GM12878 (cell line): ENCODE data around the gene VWA8. TPM values are rescaled to one million over a fixed set of nuclear protein-coding genes. Genes with fewer than 3 reads are reported as not detected.

Experiments
- ATAC-seq: fragments of 200-7000 bp; cut with Tn5 transposase; 3 replicates; pipeline ENCODE4 v1.9.1; 2020; ENCODE audit warnings: mild to moderate bottlenecking, moderate library complexity
- BruUV-seq: library from RNA; stranded (reverse); fragments of 400-500 nt; replicated peaks from 2 replicates; lab custom pipeline; 2021; lab: Mats Ljungman, UMichigan
- CTCF ChIA-PET: fragments of 300-600 bp; sonication (Branson Sonifier 250); formaldehyde crosslinking; extraction: SDS; loops from one replicate; lab custom pipeline; 2021; ENCODE audit warnings: inconsistent platforms; lab: Yijun Ruan, JAX
- POLR2A ChIA-PET: fragments of 350-600 bp; formaldehyde crosslinking; extraction: SDS; loops from one replicate; lab custom pipeline; 2021; ENCODE audit warnings: inconsistent platforms; lab: Charles Lee
- RAD21 ChIA-PET: fragments of 300-600 bp; sonication (Branson Sonifier 250); formaldehyde crosslinking; loops from one replicate; lab custom pipeline; 2023; ENCODE audit warnings: antibody characterized with exemption; ENCODE audit not compliant: unreplicated experiment; lab: Charles Lee
- SMC1A ChIA-PET: fragments of 300-600 bp; sonication (Branson Sonifier 250); formaldehyde crosslinking; loops from one replicate; lab custom pipeline; 2023; ENCODE audit not compliant: unreplicated experiment, uncharacterized antibody; lab: Charles Lee
- DNase-seq: peaks from one replicate; pipeline ENCODE4 v3.0.0-alpha.2; 2011; ENCODE audit warnings: low read depth, low spot score
- FAIRE-seq: peaks from 3 replicates; lab custom pipeline; 2011; peaks lifted over from hg19 to GRCh38; lab: Jason Lieb, UNC
- H2AFZ ChIP-seq: 2 replicates; pipeline ENCODE4 v1.6.0; 2011; ENCODE audit warnings: low read depth, low read length, control low read depth; ENCODE audit not compliant: control insufficient read depth
- H3K27ac ChIP-seq: 2 replicates; pipeline ENCODE4 v1.5.1; 2011; ENCODE audit warnings: control low read depth; ENCODE audit not compliant: control insufficient read depth, insufficient read depth
- H3K27me3 ChIP-seq, 2 experiments: replicated peaks in 1 of 2; 2 replicates each; pipeline versions ENCODE4 v1.6.0 to v1.6.1; 2011; ENCODE audit warnings: low read length in 1 of 2; ENCODE audit not compliant: control insufficient read depth in 2 of 2, insufficient read depth in 2 of 2
- H3K36me3 ChIP-seq, 2 experiments: 2 replicates each; pipeline ENCODE4 v1.5.1; 2011; ENCODE audit warnings: low read length in 1 of 2; ENCODE audit not compliant: control insufficient read depth in 2 of 2, insufficient read depth in 2 of 2
- H3K4me1 ChIP-seq: 2 replicates; pipeline ENCODE4 v1.6.1; 2011; ENCODE audit warnings: mild to moderate bottlenecking, low read length, moderate library complexity, mixed read lengths; ENCODE audit not compliant: control insufficient read depth, insufficient read depth
- H3K4me2 ChIP-seq: 2 replicates; pipeline ENCODE4 v1.6.0; 2011; ENCODE audit warnings: control low read depth; ENCODE audit not compliant: control insufficient read depth, insufficient read depth
- H3K4me3 ChIP-seq: fragments of 200-600 bp; sonication (generic); 2 replicates; pipeline ENCODE4 v1.5.1; 2016
- H3K79me2 ChIP-seq: 2 replicates; pipeline ENCODE4 v1.6.0; 2011; ENCODE audit warnings: low read length; ENCODE audit not compliant: control insufficient read depth, insufficient read depth
- H3K9ac ChIP-seq: 2 replicates; pipeline ENCODE4 v1.8.0; 2011; ENCODE audit warnings: low read length, control low read depth, mixed read lengths; ENCODE audit not compliant: control insufficient read depth, insufficient read depth
- H3K9me3 ChIP-seq: replicated peaks from 3 replicates; pipeline ENCODE4 v1.5.1; 2011; ENCODE audit warnings: mild to moderate bottlenecking, low read length; ENCODE audit not compliant: control insufficient read depth, insufficient read depth
- H4K20me1 ChIP-seq: 2 replicates; pipeline ENCODE4 v1.6.0; 2011; ENCODE audit not compliant: control insufficient read depth, insufficient read depth
- ASH2L ChIP-seq: fragments of 300-600, 200-600 bp; sonication (generic); IDR thresholded peaks from 2 replicates; pipeline ENCODE4 v1.6.1; 2017; ENCODE audit warnings: low read depth, mild to moderate bottlenecking, borderline replicate concordance
- CHD1 ChIP-seq: IDR thresholded peaks from 2 replicates; pipeline ENCODE4 v1.6.1; 2012; ENCODE audit warnings: low read depth, low read length, improper control_type of control experiment
- CREB1 ChIP-seq: IDR thresholded peaks from 2 replicates; pipeline ENCODE4 v1.6.1; 2012; ENCODE audit warnings: low read depth, mild to moderate bottlenecking, inconsistent platforms
- JUND ChIP-seq: IDR thresholded peaks from 2 replicates; pipeline ENCODE4 v1.6.1; 2012; ENCODE audit warnings: low read depth, mild to moderate bottlenecking, low read length, improper control_type of control experiment, moderate library complexity
- KDM1A ChIP-seq: fragments of 200-600 bp; sonication (generic); IDR thresholded peaks from 2 replicates; pipeline ENCODE4 v1.6.1; 2016; ENCODE audit warnings: borderline replicate concordance
- MXI1 ChIP-seq: fragments of 150-350 bp; IDR thresholded peaks from 2 replicates; pipeline ENCODE4 v1.6.1; 2011; ENCODE audit warnings: low read depth, mild to moderate bottlenecking, inconsistent platforms, low read length, improper control_type of control experiment
- MYC ChIP-seq: IDR thresholded peaks from 2 replicates; pipeline ENCODE4 v1.6.1; 2011; ENCODE audit warnings: mild to moderate bottlenecking, low read length, moderate library complexity, inconsistent platforms; ENCODE audit not compliant: insufficient read depth, insufficient replicate concordance, insufficient read length, severe bottlenecking
- NFYA ChIP-seq: IDR thresholded peaks from 2 replicates; pipeline ENCODE4 v1.6.1; 2011; ENCODE audit warnings: low read depth, mild to moderate bottlenecking, low read length, improper control_type of control experiment, borderline replicate concordance
- PAX8 ChIP-seq: fragments of 450-650 bp; IDR thresholded peaks from 2 replicates; pipeline ENCODE4 v1.6.1; 2017; ENCODE audit warnings: mild to moderate bottlenecking, moderate library complexity
- PML ChIP-seq: IDR thresholded peaks from 2 replicates; pipeline ENCODE4 v1.6.1; 2012; ENCODE audit warnings: low read length, inconsistent platforms
- REST ChIP-seq: IDR thresholded peaks from 2 replicates; pipeline ENCODE4 v1.6.1; 2012; ENCODE audit warnings: mild to moderate bottlenecking, low read depth, low read length
- SMARCA5 ChIP-seq: fragments of 450-650 bp; IDR thresholded peaks from 2 replicates; pipeline ENCODE4 v1.6.1; 2017; ENCODE audit warnings: mild to moderate bottlenecking
- SRF ChIP-seq, 2 experiments: IDR thresholded peaks; 2 replicates each; pipeline ENCODE4 v1.6.1; 2011; ENCODE audit warnings: low read depth in 2 of 2, low read length in 2 of 2, mild to moderate bottlenecking in 1 of 2, moderate library complexity in 1 of 2
- YY1 ChIP-seq: IDR thresholded peaks from 2 replicates; pipeline ENCODE4 v1.6.1; 2011; ENCODE audit warnings: low read depth, mild to moderate bottlenecking, low read length
- WGBS: methylation state at CpG from one replicate; pipeline ENCODE4 v1.1.6; 2016; ENCODE audit warnings: low lambda C conversion rate; ENCODE audit not compliant: insufficient replicate concordance, insufficient coverage; ENCODE audit errors: missing lambda C conversion rate; 5-methylcytosine and 5-hydroxymethylcytosine counted together
- in situ Hi-C: fragments of 300-500 bp; cut with MboI; formaldehyde crosslinking; loops from 9 replicates; pipeline ENCODE4 v1.14.3; 2018; ENCODE audit warnings: mixed read lengths
- intact Hi-C: fragments of 100-400 bp; cut with micrococcal nuclease; formaldehyde crosslinking; loops from one replicate; pipeline ENCODE4 v1.14.2; 2022; ENCODE audit not compliant: unreplicated experiment
- polyA plus RNA-seq, 11 experiments: library from polyadenylated mRNA; depleted of rRNA in 4 of 11; unstranded in 6 of 11; stranded (reverse) in 5 of 11; fragments of >200 nt; fragmentation: Nextera tagmentation in 4 of 11; fragmentation: Illumina TruSeq in 1 of 11; extraction: Ambion mirVana in 4 of 11; extraction: Trizol in 1 of 11; gene quantifications; 1 replicate in 1 of 11; 2 replicates in 10 of 11; pipeline versions ENCODE4 v1.2.1 to v1.2.3, GENCODE V29; 2011 to 2016; ENCODE audit warnings: inconsistent platforms in 2 of 11, missing spikeins in 2 of 11, low read depth in 1 of 11
- total RNA-seq, 4 experiments: library from RNA; depleted of rRNA in 3 of 4; stranded (reverse); fragments of >200 nt in 3 of 4; fragmentation: Illumina TruSeq in 1 of 4; extraction: Trizol in 1 of 4; gene quantifications; 2 replicates each; pipeline versions ENCODE4 v1.2.1 to v1.2.3, GENCODE V29; 2013 to 2021

Gene VWA8
- total and polyA plus RNA-seq, 10 of the 15 experiments (the other 5 are each of a cell fraction or from before 2014, with no cell fraction given) = 3.0 to 21.8 (median 13.5) TPM

DNA sequence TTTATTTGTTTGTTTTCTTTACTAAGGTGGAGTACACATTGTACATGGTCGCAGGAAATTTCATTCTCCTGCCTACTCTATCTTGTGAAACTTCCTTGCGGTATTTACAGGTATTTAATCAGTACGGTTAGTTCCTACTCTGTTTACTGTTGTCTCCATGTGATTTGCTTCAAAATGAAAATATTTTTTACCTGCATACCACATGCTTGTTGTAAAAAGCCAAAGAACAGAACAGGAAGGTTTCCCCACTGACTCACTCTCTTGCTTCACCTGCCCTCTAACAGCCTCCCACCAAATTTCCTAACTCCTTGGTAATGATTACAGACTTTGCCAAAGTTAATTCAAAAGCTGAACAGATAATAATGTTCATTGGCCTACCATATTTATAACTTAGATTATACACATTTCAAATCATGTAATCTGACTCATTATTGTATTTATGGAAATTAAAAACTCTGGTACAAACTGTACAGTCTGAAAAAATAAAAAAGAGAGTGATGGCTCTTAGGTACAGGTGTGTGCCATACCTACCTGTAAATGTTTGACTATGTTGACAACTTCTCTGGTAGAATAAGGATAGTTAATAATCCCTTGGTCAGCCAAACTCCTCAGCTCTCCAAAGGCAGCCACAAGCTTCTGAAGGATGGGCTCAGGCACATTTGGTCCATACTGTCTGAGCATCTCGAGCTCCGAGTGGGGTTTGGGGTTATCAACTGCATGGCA lies 239.9 kb downstream of the VWA8 start (continued):
- no peak for TF ChIP-seq ASH2L
- no peak for TF ChIP-seq NFYA
- TF ChIP-seq CHD1 = no peak

- in situ Hi-C loops (no loop called here), intact Hi-C loops (no loop called here)
- FAIRE-seq (no peak), DNase-seq (no peak), ATAC-seq (no peak)
- RAD21 ChIA-PET = no interaction called here
- 100% methylated on average over 1 of the region's 1 CpG for WGBS
- H3K79me2 ChIP-seq = no peaks in the 10 kb centered on the region
- no peak overlapping the region for H2AFZ ChIP-seq
- 0 out of 4 replicates have a peak, but pooled peaks cover 0 to 2% of the 10 kb centered on the region in 2 experiments for H3K36me3 ChIP-seq
- no peaks in the 10 kb centered on the region for H4K20me1 ChIP-seq
- no peaks in the 10 kb centered on the region for H3K27me3 ChIP-seq
- SMC1A ChIA-PET = interaction anchor here (0.9 to 1.1 kb wide), 2 partner anchors 37 to 47 kb away, joined by 3 to 4 read pairs; no protein-coding TSS in a partner anchor
- TF ChIP-seq SMARCA5 = no peak
- no peak for TF ChIP-seq YY1
- TF ChIP-seq JUND = no peak
- no peak for TF ChIP-seq MXI1
- TF ChIP-seq CREB1 = no peak
- no peak for TF ChIP-seq KDM1A
- TF ChIP-seq PAX8 = no peak
- TF ChIP-seq MYC = no peak
- no peak for TF ChIP-seq SRF (IDR thresholded peaks at IDR 0.05; ENCODE audit: low read depth in 2 of 2, low read length in 2 of 2)
- no peak for TF ChIP-seq REST
- no peak for TF ChIP-seq PML
- CTCF ChIA-PET = no interaction called here
- H3K4me1 ChIP-seq = no peaks in the 10 kb centered on the region
- BruUV-seq = no TSS peak
- no peak overlapping the region for H3K4me3 ChIP-seq
- no peak overlapping the region for H3K27ac ChIP-seq
- no peak overlapping the region for H3K4me2 ChIP-seq
- POLR2A ChIA-PET = interaction anchor here (0.7 kb wide), 1 partner anchor 330 kb away, joined by 3 read pairs; no protein-coding TSS in a partner anchor
- no peaks in the 10 kb centered on the region for H3K9me3 ChIP-seq
- H3K9ac ChIP-seq = no peak overlapping the region
Measured at GRCh38 chr13:41716236-41716635, 244.7 kb downstream of the VWA8 start.
